CD4-positive, alpha-beta T cell treated with Interleukin-2 at 100 ng/mL for 4 hours (primary cell): ENCODE data around the gene PLXNA2.

Experiments
- DNase-seq: peaks from one replicate; pipeline ENCODE4 v3.0.0-alpha.2; 2020; ENCODE audit warnings: low spot score

The PLXNA2 gene

DNA sequence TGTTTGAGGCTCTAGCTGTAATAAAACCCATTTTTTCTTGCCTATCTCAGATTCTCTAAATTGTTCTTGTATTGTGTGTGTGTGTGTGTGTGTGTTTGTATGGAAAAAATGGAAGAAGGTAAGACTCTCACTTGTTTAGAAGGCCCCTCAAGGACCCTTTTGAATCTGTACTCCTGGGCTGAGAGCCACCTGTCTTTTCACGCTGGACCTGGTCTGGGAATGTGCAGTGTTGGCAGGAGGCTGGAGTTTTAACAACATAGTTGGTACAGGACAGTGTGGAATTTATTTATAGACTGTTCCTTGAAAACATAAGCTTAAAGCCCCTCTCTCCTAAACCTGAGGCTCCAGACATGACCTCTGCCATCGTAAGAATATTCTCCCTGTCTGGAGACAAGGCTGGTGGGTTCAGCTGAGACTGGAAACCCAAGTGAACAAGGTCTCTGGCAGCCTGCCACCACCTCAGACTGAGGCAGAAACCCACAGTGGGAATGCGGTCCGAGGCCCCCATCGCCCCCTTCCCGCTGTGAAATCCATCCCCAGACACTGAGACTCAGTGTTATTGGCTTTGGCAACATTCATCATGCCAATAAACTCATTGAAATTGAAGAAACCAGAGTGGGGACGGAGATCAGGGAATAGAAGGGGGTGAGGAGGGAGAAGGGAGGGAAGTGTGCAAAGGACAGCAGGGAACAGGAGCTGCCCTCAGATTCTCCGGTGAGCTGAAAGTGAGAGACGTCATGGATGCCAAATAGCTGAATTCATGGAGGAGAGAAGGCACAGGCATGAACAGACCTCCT is 24.6 kb upstream of the PLXNA2 start:
- no peak for DNase-seq

DNA sequence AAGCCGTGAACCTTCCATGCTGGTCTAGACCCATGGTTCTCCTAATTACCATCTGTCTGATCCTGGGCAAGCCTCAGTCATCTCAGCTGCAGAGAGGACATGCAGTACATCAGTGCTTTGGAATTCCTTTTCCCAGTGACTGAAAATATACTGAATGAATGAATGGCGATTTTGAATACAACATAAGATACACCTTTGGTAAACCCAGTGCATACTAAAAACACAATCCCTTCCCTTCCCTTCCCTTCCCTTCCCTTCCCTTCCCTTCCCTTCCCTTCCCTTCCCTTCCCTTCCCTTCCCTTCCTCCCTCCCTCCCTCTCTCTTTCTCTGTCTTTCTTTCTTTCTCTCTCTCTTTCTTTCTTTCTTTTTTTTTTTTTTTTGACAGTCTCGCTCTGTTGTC is 21.3 kb upstream of the PLXNA2 start:
- no peak for DNase-seq

DNA sequence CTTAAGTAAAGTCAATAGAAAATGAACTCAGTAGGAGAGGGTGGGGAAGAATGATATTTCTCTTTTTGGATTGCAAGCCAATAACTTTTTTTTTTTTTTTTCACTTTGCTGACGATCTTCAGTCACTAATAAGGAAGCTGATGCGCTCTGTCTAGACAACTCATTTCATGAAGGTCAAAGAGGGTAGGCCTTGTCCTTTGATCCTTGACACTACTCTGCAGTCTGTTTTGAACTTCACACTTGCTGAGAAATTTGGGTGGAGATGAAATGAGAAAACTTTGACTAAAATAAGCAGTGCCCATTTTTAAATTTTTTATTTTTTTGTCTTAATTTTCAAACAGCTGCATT is 20.9 kb upstream of the PLXNA2 start:
- no peak for DNase-seq

DNA sequence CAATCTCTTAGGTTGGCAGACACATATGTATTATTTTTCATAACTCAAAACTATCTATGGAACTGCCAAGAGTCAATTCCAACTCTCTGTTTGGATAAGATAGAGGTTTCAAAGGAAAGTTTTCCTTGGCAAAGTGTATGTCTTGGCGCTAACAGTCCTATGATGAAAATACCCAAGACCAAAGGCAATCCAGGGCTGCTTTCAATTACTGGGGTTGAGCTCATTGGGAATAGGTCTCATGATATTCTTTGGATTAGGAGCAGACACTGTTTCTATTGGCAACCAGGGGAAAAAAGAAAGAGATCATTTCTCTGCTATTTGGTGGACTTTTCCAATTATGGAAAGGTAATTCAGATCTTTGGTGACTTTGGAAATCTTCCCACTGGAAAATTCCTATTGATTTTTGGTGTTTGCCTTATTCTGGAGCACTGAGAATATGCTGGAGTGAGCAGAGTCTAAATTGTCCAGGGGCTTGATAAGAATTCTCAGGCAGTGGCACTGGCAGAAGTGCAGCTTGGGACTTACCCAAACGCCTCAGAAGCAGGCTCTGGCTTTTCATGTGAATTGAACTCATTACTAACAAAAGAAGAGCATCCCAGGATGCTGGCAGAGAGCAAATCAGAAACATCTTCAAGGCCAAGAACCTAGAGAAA is 20.4 kb upstream of the PLXNA2 start:
- no peak for DNase-seq

- DNase-seq, result no peak
These were observed 17.7 kb upstream of the PLXNA2 start for GRCh38 chr1:208261874-208262273.

DNA sequence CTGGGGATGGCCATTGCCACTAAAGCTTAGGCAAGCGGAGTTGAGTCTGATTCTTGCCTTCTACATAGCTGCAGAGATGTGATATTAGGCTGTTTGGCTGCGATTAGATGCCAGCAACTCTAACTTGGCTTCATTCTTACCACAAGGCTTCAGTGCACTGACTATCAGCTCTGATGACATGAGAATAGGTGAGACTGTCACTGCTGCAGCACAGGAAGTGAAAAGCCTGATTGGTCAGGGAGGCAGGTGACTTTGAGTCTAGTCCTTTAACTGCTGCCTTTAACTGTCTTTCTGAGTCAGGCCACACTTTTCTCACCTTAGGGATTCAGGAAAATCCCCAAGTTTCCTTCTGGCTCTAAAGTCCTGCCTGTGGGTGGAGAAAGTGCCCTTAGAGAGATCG is 14.1 kb upstream of the PLXNA2 start:
- DNase-seq, result no peak

GRCh38 chr1:208257351-208257750 is 13.2 kb upstream of the PLXNA2 start:
- DNase-seq, result no peak

- no peak for DNase-seq
These were observed 12.4 kb upstream of the PLXNA2 start for GRCh38 chr1:208256556-208256955.

DNA sequence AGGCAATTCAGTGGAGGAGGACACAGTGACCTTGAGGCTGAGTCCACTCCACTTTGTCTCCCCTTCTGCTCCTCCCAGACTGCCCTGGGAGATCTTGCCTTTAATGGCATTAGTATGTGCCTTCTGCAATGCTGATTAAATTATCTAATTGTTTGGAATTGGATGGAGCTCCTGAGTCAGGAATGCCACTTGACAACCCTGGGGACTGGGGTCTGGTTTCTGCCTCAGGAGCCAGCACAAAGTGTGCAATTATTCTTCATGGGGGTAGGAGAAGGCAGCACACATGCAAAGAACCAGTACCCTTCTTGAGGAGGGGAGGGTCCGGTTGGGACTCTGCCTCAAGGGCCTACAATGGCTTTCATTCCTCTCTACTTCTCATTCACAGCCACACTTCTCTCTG is 11.9 kb upstream of the PLXNA2 start:
- DNase-seq, result no peak

DNA sequence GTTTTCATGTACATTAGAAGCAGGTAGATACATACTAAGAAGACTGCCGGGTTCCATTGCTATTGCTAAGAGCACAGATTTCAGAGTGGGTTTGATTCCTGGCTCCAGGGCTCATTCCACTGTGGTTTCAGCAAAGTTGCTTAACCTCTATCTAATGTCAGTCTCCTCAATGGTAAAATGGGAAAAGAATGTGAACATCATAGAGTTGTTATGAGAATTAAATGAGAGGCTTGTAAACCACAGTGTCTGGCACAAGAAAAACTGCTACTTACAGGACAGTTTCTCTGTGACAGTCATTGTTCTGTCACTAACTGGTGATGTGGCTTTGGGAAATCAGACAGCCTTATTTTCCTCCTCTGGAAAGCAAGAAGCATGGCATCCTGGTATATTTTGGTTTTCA is 10.7 kb upstream of the PLXNA2 start:
- no peak for DNase-seq

GRCh38 chr1:208254376-208254775 is 10.2 kb upstream of the PLXNA2 start:
- DNase-seq, result no peak

- no peak for DNase-seq
These were observed 8.8 kb upstream of the PLXNA2 start for GRCh38 chr1:208252836-208253576.

DNA sequence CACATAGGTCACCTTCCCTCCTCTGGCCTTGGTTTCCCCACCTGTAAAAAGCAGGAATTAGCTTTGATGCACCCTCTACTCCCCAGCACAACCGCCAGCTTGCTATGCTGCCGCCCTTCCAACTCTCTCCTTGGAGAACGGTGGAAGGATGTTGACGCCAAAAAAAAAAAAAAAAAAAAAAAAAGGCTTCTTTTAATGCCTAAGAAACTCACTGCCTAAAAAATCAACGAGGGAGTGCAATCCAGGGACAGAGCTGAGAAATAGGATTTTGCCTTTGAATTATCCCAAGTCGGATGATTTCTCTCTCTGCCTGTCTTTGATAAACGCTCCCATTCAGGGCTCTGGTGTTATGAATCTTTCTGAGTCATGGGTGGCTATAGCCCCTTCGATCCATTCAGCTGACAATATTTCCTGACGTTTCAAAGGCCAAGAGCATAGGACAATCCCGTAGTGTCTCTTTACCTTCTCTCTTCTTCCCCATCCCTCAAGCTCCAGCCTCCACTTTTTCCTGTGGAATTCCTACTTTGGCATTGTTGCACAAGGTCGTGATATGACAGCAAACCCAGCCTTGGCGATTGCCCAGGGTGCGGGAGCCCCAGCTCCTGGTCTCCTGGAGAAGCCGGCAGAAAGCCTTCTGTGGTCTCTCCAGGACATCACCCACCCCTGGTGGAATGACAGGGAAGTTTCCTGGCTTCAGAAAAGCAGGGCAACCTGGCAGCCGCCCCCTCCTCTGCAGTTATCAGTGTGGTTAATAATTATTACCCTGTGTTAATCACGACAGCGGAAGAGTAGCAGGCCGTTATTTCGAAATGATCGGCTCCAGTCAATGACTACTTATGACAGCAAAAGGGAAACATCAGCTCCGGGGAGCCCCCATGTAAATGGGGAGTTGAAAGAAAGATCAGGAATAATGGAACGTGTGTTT is 8.0 kb upstream of the PLXNA2 start:
- DNase-seq, result no peak

- DNase-seq, result no peak
These were observed 6.8 kb upstream of the PLXNA2 start for GRCh38 chr1:208251015-208251414.

DNA sequence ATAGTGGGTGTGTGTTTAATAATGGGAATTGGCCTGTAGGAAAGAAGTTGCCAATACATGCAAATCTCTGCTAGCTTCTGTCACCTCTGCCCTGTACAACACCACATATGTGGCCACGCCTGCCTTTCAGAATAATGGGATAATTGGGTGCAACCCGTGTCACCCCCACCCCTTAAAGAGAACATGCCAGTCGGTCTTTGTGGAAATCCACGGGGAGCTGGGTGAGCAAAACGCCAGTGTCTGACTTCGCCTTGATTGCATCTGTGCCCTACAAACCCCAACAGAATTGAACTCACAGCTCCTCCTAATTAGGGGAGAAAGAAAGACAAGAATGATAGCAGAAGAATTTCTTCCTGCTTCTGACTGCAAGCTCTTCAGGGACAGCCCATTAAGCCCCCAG is 6.4 kb upstream of the PLXNA2 start:
- DNase-seq, result no peak

- DNase-seq, result no peak
These were observed 5.0 kb upstream of the PLXNA2 start for GRCh38 chr1:208248991-208249696.

DNA sequence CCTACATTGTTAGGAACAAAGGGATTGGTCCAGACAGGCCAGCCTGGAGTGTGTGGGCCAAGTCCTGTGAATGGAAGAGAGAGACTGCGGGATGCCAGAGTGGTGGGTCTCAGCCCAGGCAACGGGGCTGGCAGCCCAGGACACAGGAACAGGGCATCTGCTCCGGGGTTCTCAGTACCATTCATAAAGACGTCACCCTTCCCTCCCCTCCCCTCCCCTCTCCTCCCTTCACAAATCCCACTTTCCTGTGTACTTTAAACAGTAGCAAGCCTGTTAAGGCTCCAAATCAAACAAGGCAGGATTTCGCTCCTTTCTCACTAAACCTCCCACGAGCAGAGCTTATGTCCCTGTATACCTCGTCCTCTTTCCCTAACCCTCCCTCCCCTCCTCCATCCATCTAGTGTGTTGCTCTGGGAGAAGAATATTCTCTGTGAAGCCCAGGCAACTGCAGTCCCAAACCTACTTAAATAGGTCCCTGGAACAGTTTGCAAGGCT is 4.2 kb upstream of the PLXNA2 start:
- DNase-seq, result no peak

DNA sequence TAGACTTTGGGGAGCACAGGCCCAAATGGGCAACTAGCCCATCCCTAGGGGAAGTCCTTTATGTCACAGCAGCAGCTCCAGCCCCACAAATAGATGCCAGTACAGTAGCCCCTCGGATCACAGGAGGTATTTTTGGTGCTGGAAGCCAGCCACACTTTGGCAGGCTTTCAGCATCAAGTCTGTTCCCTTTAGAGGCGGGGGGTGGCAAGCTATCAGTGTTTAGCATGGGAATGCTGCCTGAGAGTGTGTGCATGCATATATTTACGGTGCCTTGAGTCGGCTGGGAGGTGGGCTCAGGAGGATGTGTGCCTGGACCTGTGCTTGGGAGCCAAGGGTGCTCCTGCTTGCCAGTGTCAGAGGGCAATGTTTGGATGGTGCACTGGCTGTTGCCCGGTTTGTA is 3.5 kb upstream of the PLXNA2 start:
- no peak for DNase-seq

GRCh38 chr1:208245185-208245705 is 1.1 kb upstream of the PLXNA2 start:
- DNase-seq, result peak; percentile 81

DNA sequence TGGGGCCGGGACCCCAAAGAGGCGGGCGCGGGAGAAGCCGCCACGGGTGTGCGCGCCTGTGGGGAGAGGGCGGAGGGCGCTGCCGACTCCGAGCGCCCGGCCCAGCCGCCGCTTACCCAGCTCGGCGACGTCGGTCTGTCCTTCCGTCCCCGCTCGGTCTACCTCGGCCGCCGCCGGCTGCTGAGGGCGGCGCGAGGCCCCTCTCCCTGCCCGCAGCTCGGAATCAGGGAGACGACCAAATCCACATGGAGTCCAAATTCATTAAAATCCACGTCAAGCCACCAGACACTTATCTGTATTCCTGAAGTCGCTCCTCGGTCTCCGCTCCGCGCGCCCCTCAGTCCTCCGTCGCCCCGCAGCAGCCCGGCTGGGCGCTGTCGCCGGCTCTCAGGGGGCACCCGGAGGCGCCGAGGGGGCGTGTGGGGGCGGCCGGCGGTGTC is 637 bp downstream of the PLXNA2 start:
- DNase-seq, result peak; percentile 4

- DNase-seq, result no peak
These were observed 1.1 kb downstream of the PLXNA2 start for GRCh38 chr1:208242941-208243526.
